NOMO-1 (cell line): ENCODE measurements around the gene LMBRD2.
"Not testable (repeated sequence)": the region's sequence is repeated elsewhere in the genome, so short reads cannot be mapped to it uniquely, and the experiment has no call there.

ENCODE experiments used
- DNase-seq, 2 experiments: peaks; one replicate each; lab custom pipeline; 2025; ENCODE audit not compliant: unreplicated experiment in 2 of 2; lab: John Stamatoyannopoulos, UW

LMBRD2 gene

GRCh38 chr5:36151434-36152323, at the start of gene LMBRD2, which contains the start of gene SKP2:
Gene LMBRD2, minus strand, starts transcription at chr5:36151887. Its CDS starts 8,538 bp downstream, at chr5:36143349.
Gene SKP2, plus strand, starts transcription at chr5:36152111. Its CDS starts 152 bp downstream, at chr5:36152263.
- DNase-seq, result peak; percentile 100

GRCh38 chr5:36200513-36200912, 48.8 kb upstream of the LMBRD2 start:
- DNase-seq, result no peak

- no peak for DNase-seq
These were observed 47.9 kb upstream of the LMBRD2 start for GRCh38 chr5:36199620-36200019.

- not testable (repeated sequence) for DNase-seq
These were observed 47.1 kb upstream of the LMBRD2 start for GRCh38 chr5:36198783-36199182.

- no peak for DNase-seq
These were observed 46.6 kb upstream of the LMBRD2 start for GRCh38 chr5:36198281-36198680.

- DNase-seq, result no peak
These were observed 42.1 kb upstream of the LMBRD2 start for GRCh38 chr5:36193746-36194145.

GRCh38 chr5:36184408-36184807, 32.7 kb upstream of the LMBRD2 start:
- not testable (repeated sequence) for DNase-seq

GRCh38 chr5:36181774-36182173, 30.1 kb upstream of the LMBRD2 start:
- no peak for DNase-seq

- DNase-seq, result no peak
These were observed 29.1 kb upstream of the LMBRD2 start for GRCh38 chr5:36180556-36181350.

- DNase-seq, result no peak
These were observed 28.3 kb upstream of the LMBRD2 start for GRCh38 chr5:36179950-36180349.

- no peak for DNase-seq
These were observed 26.8 kb upstream of the LMBRD2 start for GRCh38 chr5:36178524-36178890.

GRCh38 chr5:36177715-36178523, 26.2 kb upstream of the LMBRD2 start:
- DNase-seq, result peak in 1 of 2 experiments; percentile 27

- no peak for DNase-seq
These were observed 25.5 kb upstream of the LMBRD2 start for GRCh38 chr5:36177154-36177553.

- DNase-seq, result no peak
These were observed 23.4 kb upstream of the LMBRD2 start for GRCh38 chr5:36175043-36175442.

GRCh38 chr5:36174119-36174518, 22.4 kb upstream of the LMBRD2 start:
- DNase-seq, result no peak

GRCh38 chr5:36173426-36173825, 21.7 kb upstream of the LMBRD2 start:
- no peak for DNase-seq

- DNase-seq, result no peak
These were observed 20.9 kb upstream of the LMBRD2 start for GRCh38 chr5:36172599-36172998.

- no peak for DNase-seq
These were observed 19.2 kb upstream of the LMBRD2 start for GRCh38 chr5:36170832-36171424.

- DNase-seq, result peak in 1 of 2 experiments; percentile 19
These were observed 17.1 kb upstream of the LMBRD2 start for GRCh38 chr5:36168737-36169136.

- DNase-seq, result no peak
These were observed 12.8 kb upstream of the LMBRD2 start for GRCh38 chr5:36164461-36164860.
